OCI-LY7 (cell line): Measurements from ENCODE around the gene EGFR. TPM values are rescaled to one million over a fixed set of nuclear protein-coding genes. Genes with fewer than 3 reads are reported as not detected.

ENCODE experiments used
- BruUV-seq: library from RNA; stranded (reverse); fragments of 400-500 nt; replicated peaks from 2 replicates; lab custom pipeline; 2021; lab: Mats Ljungman, UMichigan
- CTCF ChIA-PET: fragments of 300-600 bp; sonication (Branson Sonifier 250); formaldehyde crosslinking; loops from one replicate; lab custom pipeline; 2022; ENCODE audit warnings: antibody characterized with exemption; ENCODE audit not compliant: unreplicated experiment; lab: Charles Lee
- POLR2A ChIA-PET: fragments of 300-600 bp; sonication (Branson Sonifier 250); formaldehyde crosslinking; loops from one replicate; lab custom pipeline; 2022; ENCODE audit warnings: antibody characterized with exemption; lab: Charles Lee
- DNase-seq: peaks from one replicate; pipeline ENCODE4 v3.0.0-alpha.2; 2015; ENCODE audit warnings: low spot score
- H2AFZ ChIP-seq: fragments of 200-600 bp; sonication (generic), shearing (Covaris generic); 2 replicates; pipeline ENCODE4 v1.6.1; 2014; ENCODE audit warnings: mild to moderate bottlenecking, antibody characterized with exemption, low read length, moderate library complexity
- H3K27ac ChIP-seq: fragments of 200-600 bp; sonication (generic); 2 replicates; pipeline ENCODE4 v1.5.1; 2014; ENCODE audit warnings: mixed run types, low read depth, mild to moderate bottlenecking, moderate library complexity, low read length, inconsistent platforms; ENCODE audit not compliant: poor library complexity, severe bottlenecking
- H3K36me3 ChIP-seq: fragments of 200-600 bp; sonication (generic); 2 replicates; pipeline ENCODE4 v1.6.1; 2014; ENCODE audit warnings: mild to moderate bottlenecking, antibody characterized with exemption, low read length, moderate library complexity, mixed read lengths; ENCODE audit not compliant: insufficient read depth
- H3K4me1 ChIP-seq: fragments of 200-600 bp; sonication (generic); 2 replicates; pipeline ENCODE4 v1.5.1; 2014; ENCODE audit warnings: mild to moderate bottlenecking, low read length; ENCODE audit not compliant: insufficient read depth, poor library complexity, severe bottlenecking
- H3K4me2 ChIP-seq: fragments of 200-600 bp; sonication (generic); 2 replicates; pipeline ENCODE4 v1.6.1; 2014; ENCODE audit warnings: mild to moderate bottlenecking, low read length
- H3K4me3 ChIP-seq: fragments of 200-600 bp; sonication (generic); 2 replicates; pipeline ENCODE4 v1.5.1; 2014; ENCODE audit warnings: mild to moderate bottlenecking, low read depth, low read length; ENCODE audit not compliant: poor library complexity, severe bottlenecking
- H3K79me2 ChIP-seq: fragments of 200-600 bp; sonication (generic); 2 replicates; pipeline ENCODE4 v1.6.1; 2016; ENCODE audit warnings: low read depth, mild to moderate bottlenecking, low read length, moderate library complexity, mixed read lengths; ENCODE audit not compliant: insufficient read depth
- H3K9me2 ChIP-seq: fragments of 200-600 bp; sonication (generic); 2 replicates; pipeline ENCODE4 v1.6.1; 2016; ENCODE audit warnings: mild to moderate bottlenecking, low read length, mixed read lengths; ENCODE audit not compliant: insufficient read depth
- H3K9me3 ChIP-seq: fragments of 200-600 bp; sonication (generic); 2 replicates; pipeline ENCODE4 v1.6.1; 2014; ENCODE audit warnings: mild to moderate bottlenecking, mixed run types, low read length, mixed read lengths
- H4K20me1 ChIP-seq: fragments of 200-600 bp; sonication (generic); 2 replicates; pipeline ENCODE4 v1.6.1; 2014; ENCODE audit warnings: mild to moderate bottlenecking, antibody characterized with exemption, low read length, moderate library complexity, mixed read lengths; ENCODE audit not compliant: insufficient read depth
- CTCF ChIP-seq: fragments of 200-600 bp; sonication (generic); conservative IDR thresholded peaks from 2 replicates; pipeline ENCODE4 v1.5.1; 2014; ENCODE audit warnings: mild to moderate bottlenecking, antibody characterized with exemption, low read length, moderate library complexity, mixed read lengths
- EZH2phosphoT487 ChIP-seq: fragments of 200-600 bp; sonication (generic); IDR thresholded peaks from 2 replicates; pipeline ENCODE4 v1.6.1; 2018; ENCODE audit warnings: low read depth, borderline replicate concordance, mild to moderate bottlenecking, mixed run types, antibody characterized with exemption, low read length, moderate library complexity, mixed read lengths
- intact Hi-C: fragments of 100-400 bp; cut with micrococcal nuclease; formaldehyde crosslinking; loops from one replicate; pipeline ENCODE4 v1.10.0; 2022; ENCODE audit not compliant: unreplicated experiment
- total RNA-seq, 2 experiments: library from RNA; depleted of rRNA in 1 of 2; stranded (reverse); fragments of >200 nt in 1 of 2; shearing (Covaris generic) in 1 of 2; gene quantifications; 2 replicates each; pipeline ENCODE4 v1.2.3, GENCODE V29; 2014 to 2022

The EGFR gene
- total RNA-seq, 2 experiments from 2014 or later: 0.27 TPM; not detected in 1

DNA sequence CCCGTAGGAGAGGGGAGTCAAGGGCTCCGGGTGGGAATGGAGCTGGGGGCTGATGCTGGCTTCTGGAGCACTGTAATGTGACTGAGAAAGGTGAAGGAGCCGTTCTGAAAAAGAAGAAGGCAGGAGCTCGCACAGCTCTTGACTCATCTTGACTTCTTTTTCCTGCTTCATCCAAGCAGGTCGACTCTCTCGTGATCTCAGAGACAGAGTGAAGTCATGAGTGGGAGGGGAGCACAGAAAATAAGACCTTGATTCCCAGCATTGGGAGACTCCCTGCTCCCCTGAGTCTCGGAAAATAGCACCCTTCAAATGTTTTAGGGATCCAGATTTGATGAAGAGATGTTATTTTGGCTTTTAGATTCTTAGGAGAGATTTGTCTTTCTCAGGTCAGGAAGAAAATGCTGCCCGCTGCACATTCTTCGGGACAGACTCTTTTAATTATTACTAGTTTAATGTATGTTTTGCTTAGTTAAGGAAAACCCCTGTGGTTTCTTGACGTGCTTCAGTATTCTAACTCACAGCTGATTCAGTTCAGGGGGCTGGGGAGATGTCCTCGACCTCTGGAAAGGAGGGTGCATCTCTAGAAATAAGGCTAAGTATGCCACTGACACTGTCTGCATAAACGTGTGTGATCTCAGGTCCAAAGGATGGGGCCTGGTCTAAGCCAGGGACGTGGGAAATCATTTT is 34.1 kb downstream of the EGFR start:
- Histone ChIP-seq H4K20me1 (no peaks in the 10 kb centered on the region), H3K4me2 (no peak overlapping the region), H3K36me3 (no peaks in the 10 kb centered on the region), H3K4me3 (no peak overlapping the region), H2AFZ (no peak overlapping the region), H3K9me3 (no peaks in the 10 kb centered on the region), H3K27ac (no peak overlapping the region), H3K4me1 (no peaks in the 10 kb centered on the region), H3K9me2 (no peaks in the 10 kb centered on the region), H3K79me2 (no peaks in the 10 kb centered on the region)
- TF ChIP-seq CTCF (no peak), EZH2phosphoT487 (no peak)
- ChIA-PET CTCF (no interaction called here), POLR2A (interaction anchor here (0.7 kb wide), 1 partner anchor 28 kb away, joined by 3 read pairs; no protein-coding TSS in a partner anchor)
- intact Hi-C loops: no loop called here
- BruUV-seq: no TSS peak
- no peak for DNase-seq

DNA sequence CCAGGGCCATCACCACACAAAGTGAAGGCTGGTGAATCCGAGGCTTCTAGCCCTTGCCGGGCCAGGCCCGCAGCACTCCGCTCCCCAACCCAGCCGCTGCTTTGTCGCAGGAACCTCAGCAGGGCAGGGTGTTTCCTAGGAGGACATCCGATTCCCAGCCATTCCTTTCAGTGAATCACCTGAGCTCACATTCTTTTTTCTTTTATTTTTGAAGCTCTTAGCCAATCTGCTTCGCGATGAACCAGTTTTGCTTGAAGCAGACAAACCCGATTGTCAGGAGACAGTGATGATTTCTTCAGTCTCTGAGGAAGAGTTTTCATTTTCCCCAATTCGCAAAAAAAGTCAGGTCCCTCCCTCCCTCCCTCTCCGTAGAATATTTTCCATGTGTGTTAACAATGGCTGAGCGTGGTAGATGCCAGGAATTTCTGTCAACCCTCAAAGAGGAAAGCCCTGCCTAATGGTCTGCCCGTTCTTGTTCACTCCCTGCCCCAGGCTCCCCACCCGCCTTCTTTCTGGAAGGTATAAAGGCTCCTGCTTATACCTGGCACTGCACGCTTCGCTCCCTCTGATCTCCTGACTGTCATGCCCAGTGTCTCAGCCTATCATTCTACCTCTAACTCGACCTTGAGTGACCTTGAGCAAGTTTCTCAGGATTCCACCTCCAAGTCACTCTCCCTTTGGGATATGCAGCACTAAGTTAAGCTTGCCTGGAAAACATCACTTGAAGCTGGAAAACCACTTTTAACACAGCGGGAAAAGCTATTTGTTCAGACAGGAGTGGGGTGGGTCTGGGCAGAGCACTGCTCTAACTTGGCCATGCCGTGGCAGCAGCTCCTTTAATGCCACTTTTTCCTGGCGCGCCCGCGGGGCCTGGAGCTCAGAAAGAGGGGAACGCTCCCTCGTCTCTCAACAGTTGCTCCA is 35.1 kb downstream of the EGFR start:
- TF ChIP-seq CTCF (no peak), EZH2phosphoT487 (no peak)
- Histone ChIP-seq H3K4me3 (no peak overlapping the region), H3K79me2 (no peaks in the 10 kb centered on the region), H4K20me1 (no peaks in the 10 kb centered on the region), H3K4me1 (no peaks in the 10 kb centered on the region), H3K9me3 (no peaks in the 10 kb centered on the region), H3K9me2 (no peaks in the 10 kb centered on the region), H3K27ac (no peak overlapping the region), H2AFZ (no peak overlapping the region), H3K4me2 (no peak overlapping the region), H3K36me3 (no peaks in the 10 kb centered on the region)
- BruUV-seq: no TSS peak
- intact Hi-C loops: no loop called here
- CTCF ChIA-PET: interaction anchor here (0.6 kb wide), 1 partner anchor 1335 kb away, joined by 3 read pairs; no protein-coding TSS in a partner anchor
- POLR2A ChIA-PET: interaction anchor here (0.7 kb wide), 1 partner anchor 27 kb away, joined by 3 read pairs; no protein-coding TSS in a partner anchor
- no peak for DNase-seq
